Thyroid gland (tissue), 4 donors: ENCODE measurements around the gene SHOC2.

Experiments
- POLR2A ChIP-seq, 2 donors: fragments of 450-650 bp; IDR thresholded peaks; one replicate each; pipeline ENCODE4 v1.6.1; 2017; ENCODE audit warnings: antibody characterized with exemption in 2 of 2, mild to moderate bottlenecking in 2 of 2, moderate library complexity in 1 of 2
- TF ChIP-seq, protein P1 (sequence below), 6 experiments: fragments of 200-600 bp in 3 of 6; fragments of 450-650 bp in 3 of 6; sonication (generic) in 3 of 6; IDR thresholded peaks; one replicate each; pipeline ENCODE4 v1.5.1; 2016 to 2019; ENCODE audit warnings: antibody characterized with exemption in 6 of 6, mild to moderate bottlenecking in 2 of 6, inconsistent platforms in 1 of 6, moderate library complexity in 1 of 6

- TF ChIP-seq, protein P1, sequence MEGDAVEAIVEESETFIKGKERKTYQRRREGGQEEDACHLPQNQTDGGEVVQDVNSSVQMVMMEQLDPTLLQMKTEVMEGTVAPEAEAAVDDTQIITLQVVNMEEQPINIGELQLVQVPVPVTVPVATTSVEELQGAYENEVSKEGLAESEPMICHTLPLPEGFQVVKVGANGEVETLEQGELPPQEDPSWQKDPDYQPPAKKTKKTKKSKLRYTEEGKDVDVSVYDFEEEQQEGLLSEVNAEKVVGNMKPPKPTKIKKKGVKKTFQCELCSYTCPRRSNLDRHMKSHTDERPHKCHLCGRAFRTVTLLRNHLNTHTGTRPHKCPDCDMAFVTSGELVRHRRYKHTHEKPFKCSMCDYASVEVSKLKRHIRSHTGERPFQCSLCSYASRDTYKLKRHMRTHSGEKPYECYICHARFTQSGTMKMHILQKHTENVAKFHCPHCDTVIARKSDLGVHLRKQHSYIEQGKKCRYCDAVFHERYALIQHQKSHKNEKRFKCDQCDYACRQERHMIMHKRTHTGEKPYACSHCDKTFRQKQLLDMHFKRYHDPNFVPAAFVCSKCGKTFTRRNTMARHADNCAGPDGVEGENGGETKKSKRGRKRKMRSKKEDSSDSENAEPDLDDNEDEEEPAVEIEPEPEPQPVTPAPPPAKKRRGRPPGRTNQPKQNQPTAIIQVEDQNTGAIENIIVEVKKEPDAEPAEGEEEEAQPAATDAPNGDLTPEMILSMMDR (IDR thresholded peaks at IDR 0.05) = no peak
- TF ChIP-seq POLR2A (IDR thresholded peaks at IDR 0.05) = no peak
Observed at GRCh38 chr10:110964681-110965080, 45.3 kb downstream of the SHOC2 start.
